Motor neuron (in vitro differentiated cells): Measurements from ENCODE around the gene ADNP2. TPM values are rescaled to one million over a fixed set of nuclear protein-coding genes. Genes with fewer than 3 reads are reported as not detected.
A peak's percentile ranks its signal among the peaks of the same experiment; 100 is the strongest.

ENCODE experiments used
- ATAC-seq, 8 experiments: fragments of 200-7000 bp; cut with Tn5 transposase; replicated peaks in 6 of 8; 2 replicates each; pipeline ENCODE4 v1.8.0; 2021; ENCODE audit warnings: mild to moderate bottlenecking in 8 of 8, moderate library complexity in 8 of 8
- H3K27ac ChIP-seq, 2 donors: fragments of 250-450 bp; sonication (Bioruptor Pico); 2 replicates each; pipeline ENCODE4 v1.9.0; 2021; ENCODE audit warnings: antibody characterized with exemption in 2 of 2, mild to moderate bottlenecking in 2 of 2, moderate library complexity in 1 of 2
- H3K4me1 ChIP-seq, 2 donors: fragments of 250-450 bp; sonication (Bioruptor Pico); replicated peaks in 1 of 2; 2 replicates each; pipeline ENCODE4 v1.6.1; 2021; ENCODE audit warnings: antibody characterized with exemption in 2 of 2, mild to moderate bottlenecking in 2 of 2, moderate library complexity in 1 of 2
- H3K4me3 ChIP-seq, 5 donors: fragments of 250-450 bp; sonication (Bioruptor Pico); 2 replicates each; pipeline ENCODE4 v1.9.0; 2021; ENCODE audit warnings: antibody characterized with exemption in 5 of 5, mild to moderate bottlenecking in 5 of 5, moderate library complexity in 4 of 5
- WGBS, 10 experiments: fragments of 450-650 bp; shearing (Covaris generic); methylation state at CpG; one replicate each; pipeline ENCODE4 v1.0.0; 2022; 5-methylcytosine and 5-hydroxymethylcytosine counted together
- in situ Hi-C, 9 experiments: fragments of 400-800 bp; cut with MboI; loops; one replicate each; pipeline ENCODE4 v1.15.0; 2021; ENCODE audit warnings: low sequenced_read_pairs in 9 of 9, low pct_unique_long_range_greater_than_20kb in 2 of 9; ENCODE audit not compliant: unreplicated experiment in 9 of 9
- total RNA-seq, 8 experiments: library from RNA; unstranded; fragments of 300-600 nt; gene quantifications; 2 replicates each; pipeline versions ENCODE4 v1.2.3 to v1.2.4, GENCODE V29; 2022

ADNP2 gene
- total RNA-seq, 8 experiments from 2014 or later, result 12.9 to 34.2 (median 23.5) TPM

GRCh38 chr18:80109676-80110078, 615 bp downstream of the ADNP2 start:
- ATAC-seq, result peak; percentile 8 to 57 (median 48)
- peak overlapping the region; percentile 53 to 96 (median 70) for H3K4me3 ChIP-seq
- peak overlapping the region; percentile 89 to 94 for H3K27ac ChIP-seq
- H3K4me1 ChIP-seq, result peaks cover 10 to 14% of the 10 kb centered on the region in 2 donors
- 0 to 20% (median 0%) methylated on average over 1 to 2 of the region's 34 CpGs; no CpG with 5 or more reads in 4 of the 10 experiments for WGBS, 10 experiments
- in situ Hi-C loops, result no loop called here

GRCh38 chr18:80112624-80113248, 3.7 kb downstream of the ADNP2 start:
- in situ Hi-C loops, result no loop called here
- Histone ChIP-seq H3K27ac (no peak overlapping the region), H3K4me3 (no peak overlapping the region), H3K4me1 (peaks cover 10 to 14% of the 10 kb centered on the region in 2 donors)
- ATAC-seq, result no peak
- 13 to 100% (median 40%) methylated on average over 1 of the region's 1 CpG; no CpG with 5 or more reads in 4 of the 10 experiments for WGBS, 10 experiments

GRCh38 chr18:80115035-80115434, 6.0 kb downstream of the ADNP2 start:
- in situ Hi-C loops, result no loop called here
- WGBS, 10 experiments, result 86 to 100% (median 94%) methylated on average over 1 to 4 of the region's 4 CpGs; no CpG with 5 or more reads in 3 of the 10 experiments
- ATAC-seq, result peak in 1 of 8 experiments; percentile 8
- Histone ChIP-seq H3K4me3 (no peak overlapping the region), H3K4me1 (peaks cover 10 to 14% of the 10 kb centered on the region in 2 donors), H3K27ac (no peak overlapping the region)

- no peaks in the 10 kb centered on the region for H3K4me1 ChIP-seq
- H3K27ac ChIP-seq, result no peak overlapping the region
- WGBS, 10 experiments, result 67 to 100% (median 86%) methylated on average over 1 to 6 of the region's 6 CpGs
- in situ Hi-C loops, result no loop called here
- peak in 5 of 8 experiments; percentile 24 to 73 (median 46) for ATAC-seq
- H3K4me3 ChIP-seq, result no peak overlapping the region
Observed at GRCh38 chr18:80119111-80119510, 10.0 kb downstream of the ADNP2 start.

- H3K4me1 ChIP-seq, result no peaks in the 10 kb centered on the region
- WGBS, 10 experiments, result 62 to 100% (median 79%) methylated on average over 1 of the region's 1 CpG; no CpG with 5 or more reads in 5 of the 10 experiments
- in situ Hi-C loops, result no loop called here
- no peak overlapping the region for H3K27ac ChIP-seq
- H3K4me3 ChIP-seq, result no peak overlapping the region
- ATAC-seq, result no peak
Observed at GRCh38 chr18:80120932-80121331, 11.9 kb downstream of the ADNP2 start.

GRCh38 chr18:80124131-80124530, 15.1 kb downstream of the ADNP2 start:
- in situ Hi-C loops, result no loop called here
- no peak for ATAC-seq

GRCh38 chr18:80126797-80127196, 17.7 kb downstream of the ADNP2 start:
- WGBS, 10 experiments, result 74 to 100% (median 96%) methylated on average over 1 to 9 of the region's 9 CpGs
- H3K4me3 ChIP-seq, result no peak overlapping the region

More at GRCh38 chr18:80124131-80124530, 15.1 kb downstream of the ADNP2 start:
- H3K27ac ChIP-seq, result no peak overlapping the region
- no peak overlapping the region for H3K4me3 ChIP-seq
- no peaks in the 10 kb centered on the region for H3K4me1 ChIP-seq

GRCh38 chr18:80127635-80128034, 18.6 kb downstream of the ADNP2 start:
- H3K27ac ChIP-seq, result no peak overlapping the region
- in situ Hi-C loops, result no loop called here

More at GRCh38 chr18:80126797-80127196, 17.7 kb downstream of the ADNP2 start:
- no peak overlapping the region for H3K27ac ChIP-seq
- in situ Hi-C loops, result no loop called here
- no peaks in the 10 kb centered on the region for H3K4me1 ChIP-seq
- no peak for ATAC-seq

GRCh38 chr18:80129672-80130367, 20.8 kb downstream of the ADNP2 start:
- no peak for ATAC-seq
- WGBS, 10 experiments, result 62 to 100% (median 90%) methylated on average over 2 to 7 of the region's 7 CpGs; no CpG with 5 or more reads in 1 of the 10 experiments
- in situ Hi-C loops, result no loop called here

More at GRCh38 chr18:80127635-80128034, 18.6 kb downstream of the ADNP2 start:
- WGBS, 10 experiments, result 80 to 100% (median 100%) methylated on average over 1 of the region's 1 CpG; no CpG with 5 or more reads in 5 of the 10 experiments
- Histone ChIP-seq H3K4me1 (no peaks in the 10 kb centered on the region), H3K4me3 (no peak overlapping the region)
- ATAC-seq, result no peak

GRCh38 chr18:80130555-80130954, 21.5 kb downstream of the ADNP2 start:
- WGBS, 10 experiments, result 0 to 100% methylated on average over 1 of the region's 5 CpGs; no CpG with 5 or more reads in 8 of the 10 experiments
- in situ Hi-C loops, result no loop called here
- no peak overlapping the region for H3K27ac ChIP-seq
- no peaks in the 10 kb centered on the region for H3K4me1 ChIP-seq
- H3K4me3 ChIP-seq, result no peak overlapping the region
- ATAC-seq, result no peak

More at GRCh38 chr18:80129672-80130367, 20.8 kb downstream of the ADNP2 start:
- H3K4me1 ChIP-seq, result no peaks in the 10 kb centered on the region
- no peak overlapping the region for H3K4me3 ChIP-seq
- no peak overlapping the region for H3K27ac ChIP-seq

- Histone ChIP-seq H3K4me1 (no peaks in the 10 kb centered on the region), H3K4me3 (no peak overlapping the region), H3K27ac (no peak overlapping the region)
- in situ Hi-C loops, result no loop called here
- peak in 2 of 8 experiments; percentile 49 to 68 for ATAC-seq
- 80 to 100% (median 95%) methylated on average over 1 to 2 of the region's 3 CpGs; no CpG with 5 or more reads in 3 of the 10 experiments for WGBS, 10 experiments
Observed at GRCh38 chr18:80132180-80132812, 23.2 kb downstream of the ADNP2 start.

GRCh38 chr18:80133124-80133523, 24.1 kb downstream of the ADNP2 start:
- Histone ChIP-seq H3K4me3 (no peak overlapping the region), H3K4me1 (no peaks in the 10 kb centered on the region), H3K27ac (no peak overlapping the region)
- ATAC-seq, result no peak
- in situ Hi-C loops, result no loop called here
- WGBS, 10 experiments, result 10 to 100% (median 100%) methylated on average over 1 of the region's 1 CpG; no CpG with 5 or more reads in 2 of the 10 experiments

- WGBS, 10 experiments, result 67 to 100% (median 100%) methylated on average over 1 of the region's 1 CpG; no CpG with 5 or more reads in 4 of the 10 experiments
- in situ Hi-C loops, result no loop called here
Observed at GRCh38 chr18:80135136-80135535, 26.1 kb downstream of the ADNP2 start.

More at GRCh38 chr18:80135136-80135535, 26.1 kb downstream of the ADNP2 start:
- H3K4me3 ChIP-seq, result no peak overlapping the region
- H3K27ac ChIP-seq, result no peak overlapping the region
- no peak for ATAC-seq
- no peaks in the 10 kb centered on the region for H3K4me1 ChIP-seq
